ENCODE measurements around the gene ANGPTL1. TPM values are rescaled to one million over a fixed set of nuclear protein-coding genes. Genes with fewer than 3 reads are reported as not detected.

ANGPTL1 gene
- polyA plus RNA-seq, 2 of the 4 experiments (the other 2 are of a cell fraction) = 0.12 TPM; not detected in 1

GRCh38 chr1:178895928-178896327 lies 25.1 kb upstream of the ANGPTL1 start:
- Histone ChIP-seq H3K27ac (no peak overlapping the region), H3K4me3 (no peak overlapping the region), H3K9me3 (no peaks in the 10 kb centered on the region), H3K4me1 (no peaks in the 10 kb centered on the region), H3K4me2 (no peak overlapping the region)
- no peak for FAIRE-seq
- ChIA-PET POLR2A (no interaction called here), CTCF (no interaction called here)
- DNase-seq (ENCODE audit: low read depth in 1 of 2, low spot score in 1 of 2) = no peak
- no peak for ATAC-seq
- TF ChIP-seq HMGXB4 (CRISPR knock-in tag; IDR thresholded peaks at IDR 0.05; ENCODE audit: borderline replicate concordance) (no peak), USF2 (IDR thresholded peaks at IDR 0.05) (no peak), RCOR1 (IDR thresholded peaks at IDR 0.05; ENCODE audit: low read depth, low read length) (no peak), MAFK (IDR thresholded peaks at IDR 0.05; ENCODE audit: partially characterized antibody) (no peak), CBX8 (IDR thresholded peaks at IDR 0.05) (no peak)

- Histone ChIP-seq H3K27ac (no peak overlapping the region), H3K4me1 (no peaks in the 10 kb centered on the region), H3K9me3 (no peaks in the 10 kb centered on the region), H3K4me2 (no peak overlapping the region), H3K4me3 (no peak overlapping the region)
- CTCF ChIA-PET = no interaction called here
- TF ChIP-seq CBX2 (IDR thresholded peaks at IDR 0.05; ENCODE audit: borderline replicate concordance, low read depth) (no peak), EHF (CRISPR knock-in tag; IDR thresholded peaks at IDR 0.05) (no peak), CTCF (IDR thresholded peaks at IDR 0.05) (no peak), CHD4 (IDR thresholded peaks at IDR 0.05; ENCODE audit: borderline replicate concordance) (no peak), BHLHE40 (IDR thresholded peaks at IDR 0.05; ENCODE audit: low read depth, low read length) (no peak), FOSL2 (IDR thresholded peaks at IDR 0.05) (no peak), FOSL2 (CRISPR knock-in tag; IDR thresholded peaks at IDR 0.05) (peak; percentile 81)
- FAIRE-seq (no peak), ATAC-seq (no peak), DNase-seq (ENCODE audit: low read depth in 1 of 2, low spot score in 1 of 2) (no peak)
- 93% methylated on average over 2 of the region's 2 CpGs for WGBS (ENCODE audit: missing lambda C conversion rate)
- POLR2A ChIA-PET = no interaction called here
Observed at GRCh38 chr1:178886551-178886950, 15.7 kb upstream of the ANGPTL1 start.

- Histone ChIP-seq H3K9me3 (no peaks in the 10 kb centered on the region), H3K4me1 (no peaks in the 10 kb centered on the region), H3K4me2 (no peak overlapping the region), H3K27ac (no peak overlapping the region), H3K4me3 (no peak overlapping the region)
- DNase-seq (ENCODE audit: low read depth in 1 of 2, low spot score in 1 of 2) (no peak), ATAC-seq (no peak), FAIRE-seq (no peak)
- TF ChIP-seq RNF2 (IDR thresholded peaks at IDR 0.05; ENCODE audit: borderline replicate concordance, low read depth) = no peak
- TF ChIP-seq FOSB (CRISPR knock-in tag; IDR thresholded peaks at IDR 0.05) = no peak
- TF ChIP-seq SMC3 (IDR thresholded peaks at IDR 0.05) = 0 out of 3 replicates have a peak, but pooled peaks have one; percentile 9
- ChIA-PET CTCF (no interaction called here), POLR2A (no interaction called here)
- 83% methylated on average over 4 of the region's 4 CpGs for WGBS (ENCODE audit: missing lambda C conversion rate)
Observed at GRCh38 chr1:178885869-178886268, 15.0 kb upstream of the ANGPTL1 start.

- no peaks in the 10 kb centered on the region for H3K9me3 ChIP-seq
- no peak overlapping the region for H3K4me3 ChIP-seq
- CTCF ChIA-PET = interaction anchor here (1.7 kb wide), 1 partner anchor 32 kb away, joined by 3 read pairs; no protein-coding TSS in a partner anchor
- FAIRE-seq (no peak), ATAC-seq (no peak), DNase-seq (ENCODE audit: low read depth in 1 of 2, low spot score in 1 of 2) (no peak)
- 98% methylated on average over 3 of the region's 3 CpGs for WGBS (ENCODE audit: missing lambda C conversion rate)
- no peaks in the 10 kb centered on the region for H3K4me1 ChIP-seq
- no peak overlapping the region for H3K4me2 ChIP-seq
- POLR2A ChIA-PET = no interaction called here
- TF ChIP-seq HEYL (CRISPR knock-in tag; IDR thresholded peaks at IDR 0.05) (no peak), GATA3 (IDR thresholded peaks at IDR 0.05; ENCODE audit: borderline replicate concordance) (no peak), CBX2 (IDR thresholded peaks at IDR 0.05; ENCODE audit: borderline replicate concordance, low read depth) (no peak), POLR2A (IDR thresholded peaks at IDR 0.05; ENCODE audit: low read length) (no peak), BCL3 (IDR thresholded peaks at IDR 0.05) (no peak), MAX (IDR thresholded peaks at IDR 0.05) (no peak), ATOH8 (CRISPR knock-in tag; IDR thresholded peaks at IDR 0.05; ENCODE audit: low read depth) (no peak), KDM1A (IDR thresholded peaks at IDR 0.05; ENCODE audit: low read depth) (no peak), RARB (CRISPR knock-in tag; IDR thresholded peaks at IDR 0.05) (no peak), CTCF (IDR thresholded peaks at IDR 0.05) (no peak), ZFP36 (IDR thresholded peaks at IDR 0.05; ENCODE audit: borderline replicate concordance, partially characterized antibody) (no peak)
- H3K27ac ChIP-seq = no peak overlapping the region
Observed at GRCh38 chr1:178881950-178882349, 11.1 kb upstream of the ANGPTL1 start.
